Osteoblast (primary cell): ENCODE data around the gene DGKZ. TPM values are rescaled to one million over a fixed set of nuclear protein-coding genes. Genes with fewer than 3 reads are reported as not detected.
A peak's percentile ranks its signal among the peaks of the same experiment; 100 is the strongest.

Experiments used
- DNase-seq: peaks from one replicate; pipeline ENCODE4 v3.0.0; 2011; ENCODE audit warnings: low spot score, mixed read lengths; ENCODE audit not compliant: insufficient read length; ENCODE audit errors: missing footprints
- H2AFZ ChIP-seq: 2 replicates; pipeline ENCODE4 v1.6.0; 2011; ENCODE audit warnings: mild to moderate bottlenecking, low read length
- H3K27ac ChIP-seq: 2 replicates; pipeline ENCODE4 v1.5.1; 2011; ENCODE audit warnings: mild to moderate bottlenecking, low read depth, low read length, moderate library complexity
- H3K27me3 ChIP-seq: 2 replicates; pipeline ENCODE4 v1.6.0; 2012; ENCODE audit warnings: mild to moderate bottlenecking, control low read depth, inconsistent platforms, low read length, moderate library complexity; ENCODE audit not compliant: insufficient read depth
- H3K36me3 ChIP-seq: 2 replicates; pipeline ENCODE4 v1.5.1; 2011; ENCODE audit warnings: mild to moderate bottlenecking, low read length, control low read depth, moderate library complexity; ENCODE audit not compliant: insufficient read depth
- H3K4me1 ChIP-seq: 2 replicates; pipeline ENCODE4 v1.5.1; 2011; ENCODE audit warnings: mild to moderate bottlenecking, low read length, control low read depth, moderate library complexity; ENCODE audit not compliant: insufficient read depth
- H3K4me2 ChIP-seq: 2 replicates; pipeline ENCODE4 v1.6.0; 2011; ENCODE audit warnings: mild to moderate bottlenecking, low read length; ENCODE audit not compliant: insufficient read depth
- H3K4me3 ChIP-seq: fragments of 200-600 bp; sonication (generic); 3 replicates; pipeline ENCODE4 v1.5.1; 2012; ENCODE audit warnings: mild to moderate bottlenecking, low read length, inconsistent platforms; ENCODE audit not compliant: insufficient read depth
- H3K79me2 ChIP-seq: 2 replicates; pipeline ENCODE4 v1.6.0; 2012; ENCODE audit warnings: mild to moderate bottlenecking, low read length, control low read depth, inconsistent platforms; ENCODE audit not compliant: insufficient read depth
- H3K9me3 ChIP-seq: 2 replicates; pipeline ENCODE4 v1.5.1; 2011; ENCODE audit warnings: low read depth, low read length, control low read depth
- H4K20me1 ChIP-seq: 2 replicates; pipeline ENCODE4 v1.6.0; 2012; ENCODE audit warnings: mild to moderate bottlenecking, low read length, control low read depth; ENCODE audit not compliant: insufficient read depth
- CTCF ChIP-seq: IDR thresholded peaks from 2 replicates; pipeline ENCODE4 v1.5.1; 2011; ENCODE audit warnings: mild to moderate bottlenecking, low read depth, low read length, moderate library complexity; ENCODE audit errors: extremely low read depth
- total RNA-seq: library from RNA; depleted of rRNA; stranded (reverse); fragments of >200 nt; gene quantifications from 2 replicates; pipeline ENCODE4 v1.2.3, GENCODE V29; 2012

DGKZ gene
- total RNA-seq, 1 donor: 52.5 TPM

GRCh38 chr11:46309814-46310259 is 37.4 kb upstream of the DGKZ start:
- Histone ChIP-seq H2AFZ (no peak overlapping the region), H3K4me1 (peaks cover 21% of the 10 kb centered on the region), H3K36me3 (peaks cover 77% of the 10 kb centered on the region), H3K27me3 (no peaks in the 10 kb centered on the region), H3K9me3 (no peaks in the 10 kb centered on the region), H3K4me3 (no peak overlapping the region), H3K79me2 (peaks cover 37% of the 10 kb centered on the region), H3K27ac (peak overlapping the region; percentile 56), H3K4me2 (no peak overlapping the region), H4K20me1 (peaks cover 31% of the 10 kb centered on the region)
- no peak for TF ChIP-seq CTCF
- DNase-seq: no peak

GRCh38 chr11:46315033-46315738 is 32.1 kb upstream of the DGKZ start:
- H3K4me1 ChIP-seq: no peaks in the 10 kb centered on the region
- TF ChIP-seq CTCF: peak; percentile 91
- H3K4me3 ChIP-seq: no peak overlapping the region
- no peak overlapping the region for H3K4me2 ChIP-seq
- H3K27me3 ChIP-seq: no peaks in the 10 kb centered on the region
- no peaks in the 10 kb centered on the region for H3K9me3 ChIP-seq
- no peak overlapping the region for H2AFZ ChIP-seq
- H3K27ac ChIP-seq: no peak overlapping the region
- peak; percentile 99 for DNase-seq
- peaks cover 7% of the 10 kb centered on the region for H3K79me2 ChIP-seq
- peaks cover 16% of the 10 kb centered on the region for H4K20me1 ChIP-seq
- peaks cover 96% of the 10 kb centered on the region for H3K36me3 ChIP-seq

- H3K27me3 ChIP-seq: no peaks in the 10 kb centered on the region
- H3K4me1 ChIP-seq: no peaks in the 10 kb centered on the region
- no peak overlapping the region for H3K4me2 ChIP-seq
- DNase-seq: peak; percentile 50
- peaks cover 10% of the 10 kb centered on the region for H4K20me1 ChIP-seq
- H3K79me2 ChIP-seq: peaks cover 3% of the 10 kb centered on the region
- peaks cover 96% of the 10 kb centered on the region for H3K36me3 ChIP-seq
- H3K9me3 ChIP-seq: no peaks in the 10 kb centered on the region
- no peak for TF ChIP-seq CTCF
- no peak overlapping the region for H3K27ac ChIP-seq
- H2AFZ ChIP-seq: no peak overlapping the region
- H3K4me3 ChIP-seq: no peak overlapping the region
Observed at GRCh38 chr11:46315783-46316563, 31.3 kb upstream of the DGKZ start.

- H4K20me1 ChIP-seq: peaks cover 13% of the 10 kb centered on the region
- no peak overlapping the region for H3K27ac ChIP-seq
- H3K79me2 ChIP-seq: no peaks in the 10 kb centered on the region
- no peaks in the 10 kb centered on the region for H3K27me3 ChIP-seq
- no peaks in the 10 kb centered on the region for H3K9me3 ChIP-seq
- no peaks in the 10 kb centered on the region for H3K4me1 ChIP-seq
- no peak for DNase-seq
- H3K4me3 ChIP-seq: no peak overlapping the region
- peaks cover 81% of the 10 kb centered on the region for H3K36me3 ChIP-seq
- no peak overlapping the region for H2AFZ ChIP-seq
- H3K4me2 ChIP-seq: no peak overlapping the region
- TF ChIP-seq CTCF: no peak
Observed at GRCh38 chr11:46319074-46319453, 28.2 kb upstream of the DGKZ start.
